Measurements from ENCODE around the gene ARHGEF33. TPM values are rescaled to one million over a fixed set of nuclear protein-coding genes. Genes with fewer than 3 reads are reported as not detected.

ARHGEF33 gene
- total RNA-seq, 1 donor from 2014 or later, result 1.3 TPM

GRCh38 chr2:39024833-39025232, 135.2 kb downstream of the ARHGEF33 start:
- Histone ChIP-seq H3K4me1 (no peaks in the 10 kb centered on the region), H3K4me3 (no peak overlapping the region), H3K9me3 (no peaks in the 10 kb centered on the region), H3K27me3 (no peaks in the 10 kb centered on the region), H3K27ac (no peak overlapping the region), H3K36me3 (peaks cover 34% of the 10 kb centered on the region)
- DNase-seq, result no peak
- ATAC-seq, result no peak
- intact Hi-C loops (cut with DNase I), result no loop called here
- no peak for TF ChIP-seq CTCF (IDR thresholded peaks at IDR 0.05)

Other genes with a start within 250 kb of the ARHGEF33 start
- gene GALM, start 223.8 kb upstream of the ARHGEF33 start, total RNA-seq, result 14.7 TPM
- 112 TPM for gene SRSF7, start 138.5 kb upstream of the ARHGEF33 start, total RNA-seq
- gene GEMIN6, start 111.7 kb upstream of the ARHGEF33 start, total RNA-seq, result 10.6 TPM
- 15.1 TPM for gene DHX57, start 13.9 kb upstream of the ARHGEF33 start, total RNA-seq
- gene MORN2, start 13.9 kb upstream of the ARHGEF33 start, total RNA-seq, result 6.4 TPM
- gene SOS1, start 231.2 kb downstream of the ARHGEF33 start, total RNA-seq, result 37.0 TPM

Measured in upper lobe of right lung (tissue), 1 donor.